ENCODE measurements around the gene MCC.

DNA sequence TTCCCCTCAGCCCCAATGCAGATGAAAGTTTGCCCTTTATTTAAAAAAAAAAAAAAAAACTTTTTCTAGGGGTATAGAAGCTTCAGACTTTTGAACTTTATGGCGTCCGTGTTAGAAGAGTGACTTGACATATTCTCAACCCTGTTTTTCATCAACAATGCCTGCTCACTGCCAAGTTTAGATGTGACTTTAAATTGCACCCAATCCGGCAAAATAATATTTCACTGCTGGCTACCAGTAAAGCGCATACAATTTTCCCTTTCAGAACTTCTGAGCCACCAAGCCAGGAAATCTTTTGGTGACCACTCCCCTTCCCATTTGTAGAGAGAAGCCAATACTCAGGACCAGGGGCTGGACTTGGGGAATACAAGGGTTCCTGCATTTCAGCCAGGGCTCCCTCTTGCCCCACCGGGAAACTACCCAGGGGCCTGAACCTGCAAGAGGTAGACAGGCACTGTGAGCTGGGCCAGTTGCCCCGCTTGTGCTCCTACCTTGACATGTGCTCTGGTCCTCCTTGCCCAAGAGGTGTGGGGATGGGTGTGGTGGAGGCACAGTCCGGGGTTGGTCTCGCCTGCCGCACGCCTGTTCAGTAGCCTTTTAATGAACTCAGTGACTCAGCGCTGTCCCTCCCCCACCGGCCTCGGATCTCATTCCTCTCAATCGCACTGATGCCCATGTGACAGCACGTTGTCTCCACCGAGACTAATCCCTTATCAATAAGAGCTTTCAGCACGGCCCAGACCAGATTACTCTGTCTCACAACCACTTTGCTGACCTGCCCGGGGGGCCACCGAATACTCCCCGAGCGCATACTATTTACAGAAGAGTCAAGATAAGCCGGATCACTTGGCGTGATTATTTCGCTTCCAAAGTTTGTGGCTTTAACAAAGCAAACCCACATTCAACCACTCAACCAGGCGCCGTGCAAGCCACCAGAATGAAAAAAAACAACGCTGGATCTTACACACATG lies 285.2 kb downstream of the MCC start:
- TF ChIP-seq, protein P1, sequence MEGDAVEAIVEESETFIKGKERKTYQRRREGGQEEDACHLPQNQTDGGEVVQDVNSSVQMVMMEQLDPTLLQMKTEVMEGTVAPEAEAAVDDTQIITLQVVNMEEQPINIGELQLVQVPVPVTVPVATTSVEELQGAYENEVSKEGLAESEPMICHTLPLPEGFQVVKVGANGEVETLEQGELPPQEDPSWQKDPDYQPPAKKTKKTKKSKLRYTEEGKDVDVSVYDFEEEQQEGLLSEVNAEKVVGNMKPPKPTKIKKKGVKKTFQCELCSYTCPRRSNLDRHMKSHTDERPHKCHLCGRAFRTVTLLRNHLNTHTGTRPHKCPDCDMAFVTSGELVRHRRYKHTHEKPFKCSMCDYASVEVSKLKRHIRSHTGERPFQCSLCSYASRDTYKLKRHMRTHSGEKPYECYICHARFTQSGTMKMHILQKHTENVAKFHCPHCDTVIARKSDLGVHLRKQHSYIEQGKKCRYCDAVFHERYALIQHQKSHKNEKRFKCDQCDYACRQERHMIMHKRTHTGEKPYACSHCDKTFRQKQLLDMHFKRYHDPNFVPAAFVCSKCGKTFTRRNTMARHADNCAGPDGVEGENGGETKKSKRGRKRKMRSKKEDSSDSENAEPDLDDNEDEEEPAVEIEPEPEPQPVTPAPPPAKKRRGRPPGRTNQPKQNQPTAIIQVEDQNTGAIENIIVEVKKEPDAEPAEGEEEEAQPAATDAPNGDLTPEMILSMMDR (IDR thresholded peaks at IDR 0.05; ENCODE audit: insufficient read depth, low read depth, low read length) = no peak
- no peak for TF ChIP-seq EZH2 (IDR thresholded peaks at IDR 0.05; ENCODE audit: insufficient read depth, low read length)
